NCI-H1930 (cell line): ENCODE measurements around the gene ALK.

Source experiments
- DNase-seq, 2 experiments: peaks; one replicate each; lab custom pipeline; 2025; lab: John Stamatoyannopoulos, UW

Gene ALK

GRCh38 chr2:29706171-29706720, 215.1 kb downstream of the ALK start:
- no peak for DNase-seq

GRCh38 chr2:29705616-29706015, 215.8 kb downstream of the ALK start:
- no peak for DNase-seq

- DNase-seq, result no peak
Measured at GRCh38 chr2:29703336-29703735, 218.1 kb downstream of the ALK start.

GRCh38 chr2:29702276-29702675, 219.1 kb downstream of the ALK start:
- DNase-seq, result no peak

- DNase-seq, result no peak
Measured at GRCh38 chr2:29700560-29700959, 220.8 kb downstream of the ALK start.

- DNase-seq, result no peak
Measured at GRCh38 chr2:29699045-29699444, 222.3 kb downstream of the ALK start.

- DNase-seq, result no peak
Measured at GRCh38 chr2:29698216-29698615, 223.2 kb downstream of the ALK start.

GRCh38 chr2:29697715-29698114, 223.7 kb downstream of the ALK start:
- no peak for DNase-seq

GRCh38 chr2:29697181-29697580, 224.2 kb downstream of the ALK start:
- DNase-seq, result no peak

- DNase-seq, result no peak
Measured at GRCh38 chr2:29694741-29695140, 226.6 kb downstream of the ALK start.

GRCh38 chr2:29691391-29691950, 229.9 kb downstream of the ALK start:
- no peak for DNase-seq

- DNase-seq, result no peak
Measured at GRCh38 chr2:29689666-29690065, 231.7 kb downstream of the ALK start.

GRCh38 chr2:29688429-29688828, 233.0 kb downstream of the ALK start:
- no peak for DNase-seq

GRCh38 chr2:29687121-29687520, 234.3 kb downstream of the ALK start:
- DNase-seq, result no peak

- no peak for DNase-seq
Measured at GRCh38 chr2:29676886-29677453, 244.4 kb downstream of the ALK start.

- DNase-seq, result no peak
Measured at GRCh38 chr2:29664578-29664977, 256.8 kb downstream of the ALK start.

- DNase-seq, result no peak
Measured at GRCh38 chr2:29663268-29663667, 258.1 kb downstream of the ALK start.

GRCh38 chr2:29662861-29663260, 258.5 kb downstream of the ALK start:
- no peak for DNase-seq

GRCh38 chr2:29660201-29660600, 261.2 kb downstream of the ALK start:
- no peak for DNase-seq

GRCh38 chr2:29659178-29659577, 262.2 kb downstream of the ALK start:
- no peak for DNase-seq

GRCh38 chr2:29657674-29658073, 263.7 kb downstream of the ALK start:
- no peak for DNase-seq

- no peak for DNase-seq
Measured at GRCh38 chr2:29655391-29656086, 265.8 kb downstream of the ALK start.

- DNase-seq, result no peak
Measured at GRCh38 chr2:29650631-29651097, 270.7 kb downstream of the ALK start.
